PFSK-1 (cell line): ENCODE measurements around the gene METTL24.

Experiments used
- FOXP2 ChIP-seq: optimal IDR thresholded peaks from 2 replicates; pipeline ENCODE3; 2011; ENCODE audit warnings: borderline replicate concordance, control low read depth, inconsistent platforms; ENCODE audit not compliant: insufficient read depth; ENCODE audit errors: extremely low read length, extremely low read depth
- POLR2AphosphoS5 ChIP-seq: IDR thresholded peaks from 2 replicates; pipeline ENCODE4 v1.6.1; 2012; ENCODE audit warnings: low read depth, mild to moderate bottlenecking, control low read depth, low read length, moderate library complexity
- SIN3A ChIP-seq: IDR thresholded peaks from 2 replicates; pipeline ENCODE4 v1.6.1; 2012; ENCODE audit warnings: mild to moderate bottlenecking, low read length, moderate library complexity, borderline replicate concordance; ENCODE audit not compliant: insufficient read depth
- TAF1 ChIP-seq: IDR thresholded peaks from 2 replicates; pipeline ENCODE4 v1.6.1; 2012; ENCODE audit warnings: low read length, control low read depth, borderline replicate concordance; ENCODE audit not compliant: insufficient read depth
- TF ChIP-seq, protein P1 (sequence below), 2 experiments: IDR thresholded peaks; 2 replicates each; pipeline versions ENCODE4 v1.6.1 to v1.8.0; 2011 to 2012; ENCODE audit warnings: low read depth in 2 of 2, low read length in 2 of 2, control low read depth in 1 of 2, inconsistent platforms in 1 of 2, mild to moderate bottlenecking in 1 of 2, moderate library complexity in 1 of 2; ENCODE audit not compliant: insufficient read depth in 1 of 2

METTL24 gene

DNA sequence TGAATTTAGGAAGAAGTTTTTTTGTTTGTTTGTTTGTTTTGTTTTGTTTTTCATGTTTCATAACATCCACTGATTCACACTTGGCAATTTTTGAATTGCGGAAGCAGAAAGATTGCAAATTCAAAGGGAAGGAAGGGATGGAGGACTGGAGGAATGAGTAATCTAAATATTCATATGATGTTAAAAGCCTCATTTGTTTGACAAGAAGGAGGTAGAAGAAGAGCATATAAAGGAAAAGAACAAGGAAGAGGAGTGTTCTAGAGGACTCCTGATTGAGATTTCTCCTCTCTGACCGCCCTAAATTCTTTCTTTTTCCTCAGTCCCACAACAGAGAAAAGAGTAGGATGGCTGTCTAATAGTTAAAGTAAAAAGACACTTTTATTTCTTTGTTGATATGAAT lies 88.5 kb downstream of the METTL24 start:
- TF ChIP-seq, protein P1, sequence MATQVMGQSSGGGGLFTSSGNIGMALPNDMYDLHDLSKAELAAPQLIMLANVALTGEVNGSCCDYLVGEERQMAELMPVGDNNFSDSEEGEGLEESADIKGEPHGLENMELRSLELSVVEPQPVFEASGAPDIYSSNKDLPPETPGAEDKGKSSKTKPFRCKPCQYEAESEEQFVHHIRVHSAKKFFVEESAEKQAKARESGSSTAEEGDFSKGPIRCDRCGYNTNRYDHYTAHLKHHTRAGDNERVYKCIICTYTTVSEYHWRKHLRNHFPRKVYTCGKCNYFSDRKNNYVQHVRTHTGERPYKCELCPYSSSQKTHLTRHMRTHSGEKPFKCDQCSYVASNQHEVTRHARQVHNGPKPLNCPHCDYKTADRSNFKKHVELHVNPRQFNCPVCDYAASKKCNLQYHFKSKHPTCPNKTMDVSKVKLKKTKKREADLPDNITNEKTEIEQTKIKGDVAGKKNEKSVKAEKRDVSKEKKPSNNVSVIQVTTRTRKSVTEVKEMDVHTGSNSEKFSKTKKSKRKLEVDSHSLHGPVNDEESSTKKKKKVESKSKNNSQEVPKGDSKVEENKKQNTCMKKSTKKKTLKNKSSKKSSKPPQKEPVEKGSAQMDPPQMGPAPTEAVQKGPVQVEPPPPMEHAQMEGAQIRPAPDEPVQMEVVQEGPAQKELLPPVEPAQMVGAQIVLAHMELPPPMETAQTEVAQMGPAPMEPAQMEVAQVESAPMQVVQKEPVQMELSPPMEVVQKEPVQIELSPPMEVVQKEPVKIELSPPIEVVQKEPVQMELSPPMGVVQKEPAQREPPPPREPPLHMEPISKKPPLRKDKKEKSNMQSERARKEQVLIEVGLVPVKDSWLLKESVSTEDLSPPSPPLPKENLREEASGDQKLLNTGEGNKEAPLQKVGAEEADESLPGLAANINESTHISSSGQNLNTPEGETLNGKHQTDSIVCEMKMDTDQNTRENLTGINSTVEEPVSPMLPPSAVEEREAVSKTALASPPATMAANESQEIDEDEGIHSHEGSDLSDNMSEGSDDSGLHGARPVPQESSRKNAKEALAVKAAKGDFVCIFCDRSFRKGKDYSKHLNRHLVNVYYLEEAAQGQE (IDR thresholded peaks at IDR 0.05; ENCODE audit: insufficient read depth in 1 of 2, low read depth in 2 of 2, low read length in 2 of 2), result no peak
- no peak for TF ChIP-seq SIN3A

DNA sequence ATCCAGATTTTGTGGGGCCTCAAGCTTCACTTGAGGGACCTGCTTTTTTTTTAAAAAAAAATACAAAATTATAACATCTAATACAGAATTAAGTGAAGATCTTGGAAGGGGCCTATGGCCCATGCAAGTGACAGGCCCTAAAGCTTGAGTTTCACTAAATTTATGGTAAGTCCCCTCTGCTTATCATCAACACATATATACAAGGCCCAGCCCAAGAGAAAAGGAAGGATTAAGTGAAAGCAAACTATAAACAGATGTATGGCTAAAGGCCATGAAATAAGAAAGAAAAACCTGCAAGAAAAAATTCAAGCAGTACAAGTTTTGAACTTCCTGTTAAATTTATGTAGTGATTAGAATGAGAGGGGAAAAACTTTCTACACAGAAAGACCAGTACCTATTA lies 91.2 kb downstream of the METTL24 start:
- TF ChIP-seq SIN3A, result no peak
- TF ChIP-seq, protein P1 (IDR thresholded peaks at IDR 0.05; ENCODE audit: insufficient read depth in 1 of 2, low read depth in 2 of 2, low read length in 2 of 2), result no peak
- no peak for TF ChIP-seq TAF1
- no peak for TF ChIP-seq POLR2AphosphoS5
- no peak for TF ChIP-seq FOXP2

DNA sequence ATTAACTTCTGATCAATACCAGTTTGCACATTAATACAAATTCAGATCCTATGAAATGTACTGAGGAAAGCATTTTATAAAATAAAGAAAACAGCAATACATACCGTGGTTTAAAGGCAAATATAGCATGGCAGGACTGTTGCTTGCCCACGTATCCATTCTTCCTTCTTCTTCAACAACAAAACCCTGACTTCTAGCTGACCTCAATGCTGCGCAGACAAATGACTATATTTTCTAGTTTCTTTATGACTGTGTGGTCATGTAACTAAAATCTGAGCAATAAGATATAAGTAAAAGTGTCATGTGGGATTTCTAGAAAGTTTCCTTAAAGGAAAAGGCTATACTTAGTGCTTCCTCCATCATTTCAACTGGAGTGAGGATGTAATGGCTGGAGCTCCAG lies 92.9 kb downstream of the METTL24 start:
- TF ChIP-seq SIN3A (no peak), POLR2AphosphoS5 (no peak), FOXP2 (no peak), TAF1 (no peak)
- TF ChIP-seq, protein P1 (IDR thresholded peaks at IDR 0.05; ENCODE audit: insufficient read depth in 1 of 2, low read depth in 2 of 2, low read length in 2 of 2), result no peak

DNA sequence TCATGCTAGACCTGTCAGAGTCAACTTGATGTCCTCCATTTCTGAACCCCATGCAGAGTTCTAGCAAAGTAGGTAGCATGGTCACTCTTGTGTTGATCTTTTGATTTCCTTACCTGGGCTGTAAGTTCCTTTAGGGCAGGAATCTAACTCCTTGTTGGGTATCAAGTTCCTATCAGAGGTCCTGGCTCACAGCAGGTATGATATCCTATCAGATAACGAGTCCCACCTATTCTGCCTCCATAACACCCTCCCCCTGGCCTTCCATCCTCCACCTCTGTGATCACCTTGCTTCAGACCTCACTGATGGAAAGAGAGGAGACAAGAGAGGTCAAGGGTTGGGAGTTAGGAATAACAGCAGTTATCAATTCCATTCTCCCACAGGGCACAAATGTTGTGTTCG lies 101.8 kb downstream of the METTL24 start:
- TF ChIP-seq SIN3A (no peak), POLR2AphosphoS5 (no peak), FOXP2 (no peak), TAF1 (no peak)
- TF ChIP-seq, protein P1 (IDR thresholded peaks at IDR 0.05; ENCODE audit: insufficient read depth in 1 of 2, low read depth in 2 of 2, low read length in 2 of 2), result no peak

DNA sequence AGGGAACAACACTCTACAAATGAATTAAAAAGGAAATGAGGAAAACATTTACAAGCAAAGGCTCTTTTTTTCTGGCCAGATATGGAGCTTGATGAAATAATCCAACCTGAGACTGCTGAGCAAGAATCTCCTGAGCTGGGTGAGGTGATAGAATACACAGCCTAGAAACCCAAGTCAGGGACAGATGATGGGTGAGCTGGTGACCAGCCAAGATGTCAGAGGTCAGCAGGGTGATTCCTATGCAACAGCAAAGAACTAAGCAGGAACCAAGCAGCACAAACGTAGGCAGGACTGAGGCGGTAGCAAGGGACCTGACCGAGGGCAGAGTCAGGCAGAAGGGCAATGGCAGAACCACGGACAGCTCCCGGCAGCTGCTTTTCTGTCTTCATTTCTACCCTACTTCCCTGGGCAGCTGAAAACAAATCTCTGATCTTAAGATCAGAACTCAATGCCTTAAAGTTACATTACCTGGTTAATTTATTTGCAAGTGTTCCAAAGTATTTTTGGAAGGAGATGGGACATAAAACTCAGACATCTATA lies 102.9 kb downstream of the METTL24 start:
- no peak for TF ChIP-seq SIN3A
- TF ChIP-seq, protein P1 (IDR thresholded peaks at IDR 0.05; ENCODE audit: insufficient read depth in 1 of 2, low read depth in 2 of 2, low read length in 2 of 2), result peak; percentile 95 to 99
